CD4-positive, alpha-beta T cell treated with Interleukin-4 for 4 hours (primary cell): ENCODE measurements around the gene PLA2G4D.

Experiments
- DNase-seq: peaks from one replicate; pipeline ENCODE4 v3.0.0-alpha.2; 2020

Gene PLA2G4D

GRCh38 chr15:42089942-42090341 is 4.4 kb downstream of the PLA2G4D start:
- no peak for DNase-seq

GRCh38 chr15:42088801-42089640 is 5.3 kb downstream of the PLA2G4D start:
- DNase-seq: no peak

- DNase-seq: no peak
Observed at GRCh38 chr15:42087926-42088800, 6.2 kb downstream of the PLA2G4D start.

GRCh38 chr15:42087460-42087859 is 6.9 kb downstream of the PLA2G4D start:
- DNase-seq: no peak

- DNase-seq: no peak
Observed at GRCh38 chr15:42085721-42086120, 8.6 kb downstream of the PLA2G4D start.

- DNase-seq: no peak
Observed at GRCh38 chr15:42085236-42085605, 9.1 kb downstream of the PLA2G4D start.

GRCh38 chr15:42084465-42085235 is 9.7 kb downstream of the PLA2G4D start:
- DNase-seq: peak; percentile 23

- no peak for DNase-seq
Observed at GRCh38 chr15:42083916-42084315, 10.4 kb downstream of the PLA2G4D start.

- DNase-seq: no peak
Observed at GRCh38 chr15:42083605-42083908, 10.8 kb downstream of the PLA2G4D start.

GRCh38 chr15:42082823-42083604 is 11.3 kb downstream of the PLA2G4D start:
- no peak for DNase-seq

- no peak for DNase-seq
Observed at GRCh38 chr15:42082141-42082540, 12.2 kb downstream of the PLA2G4D start.

- DNase-seq: no peak
Observed at GRCh38 chr15:42080919-42081830, 13.2 kb downstream of the PLA2G4D start.

GRCh38 chr15:42080186-42080918 is 14.0 kb downstream of the PLA2G4D start:
- DNase-seq: no peak

GRCh38 chr15:42079401-42079908 is 14.9 kb downstream of the PLA2G4D start:
- DNase-seq: no peak

- DNase-seq: no peak
Observed at GRCh38 chr15:42078903-42079302, 15.5 kb downstream of the PLA2G4D start.

- DNase-seq: no peak
Observed at GRCh38 chr15:42077689-42078088, 16.7 kb downstream of the PLA2G4D start.

- no peak for DNase-seq
Observed at GRCh38 chr15:42073418-42073817, 20.9 kb downstream of the PLA2G4D start.

- no peak for DNase-seq
Observed at GRCh38 chr15:42072141-42072685, 22.1 kb downstream of the PLA2G4D start.

GRCh38 chr15:42071717-42072116 is 22.6 kb downstream of the PLA2G4D start:
- DNase-seq: no peak

GRCh38 chr15:42070976-42071350 is 23.4 kb downstream of the PLA2G4D start:
- no peak for DNase-seq
